ENCODE results near the gene AP2M1. TPM values are rescaled to one million over a fixed set of nuclear protein-coding genes. Genes with fewer than 3 reads are reported as not detected.
A peak's percentile ranks its signal among the peaks of the same experiment; 100 is the strongest.

The AP2M1 gene
- total and polyA plus RNA-seq, 10 of the 15 experiments (the other 5 are each of a cell fraction or from before 2014, with no cell fraction given) = 65.6 to 356 (median 161) TPM

- TF ChIP-seq WRNIP1 (IDR thresholded peaks at IDR 0.05; ENCODE audit: borderline replicate concordance, low read depth, low read length) (no peak), JUNB (IDR thresholded peaks at IDR 0.05) (no peak), USF2 (IDR thresholded peaks at IDR 0.05; ENCODE audit: borderline replicate concordance, low read depth, low read length) (no peak), TCF12 (IDR thresholded peaks at IDR 0.05; ENCODE audit: low read depth, low read length) (0 out of 2 replicates have a peak, but pooled peaks have one; percentile 28), CUX1 (IDR thresholded peaks at IDR 0.05; ENCODE audit: insufficient replicate concordance, low read depth, low read length) (no peak), ZZZ3 (IDR thresholded peaks at IDR 0.05; ENCODE audit: control insufficient read depth, insufficient read length, low read depth) (no peak), CBFB (IDR thresholded peaks at IDR 0.05; ENCODE audit: low read depth) (no peak), GATAD2B (conservative IDR thresholded peaks at IDR 0.05; ENCODE audit: low read depth) (0 out of 2 replicates have a peak, but pooled peaks have one; percentile 23), NBN (IDR thresholded peaks at IDR 0.05) (no peak), MXI1 (IDR thresholded peaks at IDR 0.05; ENCODE audit: low read depth, low read length) (no peak), STAT3 (IDR thresholded peaks at IDR 0.05; ENCODE audit: low read depth, low read length) (no peak), EZH2 (IDR thresholded peaks at IDR 0.05; ENCODE audit: borderline replicate concordance, control insufficient read depth, low read depth, low read length) (no peak), ELK1 (IDR thresholded peaks at IDR 0.05; ENCODE audit: low read depth, low read length) (no peak), KLF5 (IDR thresholded peaks at IDR 0.05; ENCODE audit: partially characterized antibody) (no peak), IRF3 (IDR thresholded peaks at IDR 0.05) (no peak), STAT1 (conservative IDR thresholded peaks at IDR 0.05) (no peak), ZNF687 (IDR thresholded peaks at IDR 0.05) (no peak)
Measured at GRCh38 chr3:184156522-184156955, 18.1 kb upstream of the AP2M1 start (continued).

All from GM12878 (cell line).